Stimulated activated CD4-positive, alpha-beta T cell treated with anti-CD3 and anti-CD28 coated beads, Interleukin-15, amount 100 ng/mL, for 48 hours (primary cell): Measurements from ENCODE around the gene FAM50B.

Experiments used
- DNase-seq, 2 donors: peaks; one replicate each; pipeline ENCODE4 v3.0.0-alpha.2; 2020; ENCODE audit warnings: low read depth in 2 of 2

FAM50B gene

DNA sequence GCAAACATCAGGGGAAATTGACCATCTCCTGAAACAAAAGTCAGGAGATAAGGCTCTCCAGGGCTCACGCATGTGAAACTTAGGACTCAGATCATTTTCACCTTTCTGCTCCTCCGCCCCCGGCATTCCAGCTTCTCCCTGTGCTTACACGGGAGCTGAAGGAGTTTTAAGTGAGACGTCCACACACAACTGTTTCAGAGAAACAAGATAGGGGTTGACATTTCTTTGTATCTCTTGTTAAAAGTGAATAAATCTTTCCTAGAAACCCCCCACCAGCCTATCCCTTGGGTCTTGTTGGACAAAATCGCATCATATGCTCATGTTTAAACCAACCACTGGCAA lies 46.1 kb downstream of the FAM50B start:
- DNase-seq: no peak

GRCh38 chr6:3895805-3896204 lies 46.6 kb downstream of the FAM50B start:
- DNase-seq: no peak

- no peak for DNase-seq
Measured at GRCh38 chr6:3898265-3898994, 49.3 kb downstream of the FAM50B start.

DNA sequence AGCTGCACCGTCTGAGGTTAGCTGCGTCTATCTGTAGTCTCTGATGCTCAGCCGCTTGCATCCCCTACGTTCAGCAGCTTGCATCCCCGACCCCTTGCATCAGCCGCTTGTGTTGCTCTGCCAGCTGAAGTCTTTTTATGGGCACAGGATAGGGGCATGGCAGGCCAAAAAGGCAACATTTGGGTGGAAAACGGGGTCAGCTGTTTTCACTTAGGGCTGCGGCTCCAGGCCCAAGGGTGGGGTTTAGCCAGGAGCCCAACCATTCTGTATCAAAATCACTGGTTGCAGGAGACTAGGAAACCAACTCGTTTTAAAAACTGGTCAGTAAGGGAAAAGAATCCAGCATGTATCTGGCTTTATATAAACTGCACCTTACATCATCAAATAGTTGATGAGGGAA lies 49.9 kb downstream of the FAM50B start:
- no peak for DNase-seq

GRCh38 chr6:3899970-3900439 lies 50.8 kb downstream of the FAM50B start:
- DNase-seq: no peak
